Coronary artery (tissue), 2 donors: Measurements from ENCODE around the gene TPGS1.
A peak's percentile ranks its signal among the peaks of the same experiment; 100 is the strongest.

Experiments
- DNase-seq: peaks from one replicate; pipeline ENCODE4 v3.0.0-alpha.2; 2017; ENCODE audit warnings: low spot score
- H3K27ac ChIP-seq, 2 donors: fragments of 200-600 bp; sonication (generic); one replicate each; pipeline ENCODE4 v1.5.1; 2016 to 2019
- H3K4me3 ChIP-seq: fragments of 200-600 bp; sonication (generic); 2 replicates; pipeline ENCODE4 v1.5.1; 2016; ENCODE audit warnings: mild to moderate bottlenecking, moderate library complexity
- CTCF ChIP-seq: fragments of 200-600 bp; sonication (generic); IDR thresholded peaks from one replicate; pipeline ENCODE4 v1.5.1; 2019; ENCODE audit warnings: antibody characterized with exemption

TPGS1 gene

GRCh38 chr19:507286-508203, at the start of gene TPGS1:
TPGS1 (plus strand) TSS chr19:507497; CDS start chr19:507507, 10 bp downstream.
- Histone ChIP-seq H3K27ac (peak within 1 kb of the TSS; percentile 88 to 95), H3K4me3 (peak within 1 kb of the TSS; percentile 95)
- peak; percentile 99 for DNase-seq
- TF ChIP-seq CTCF, result no peak

- no peak overlapping the region for H3K4me3 ChIP-seq
- H3K27ac ChIP-seq, result no peak overlapping the region
- DNase-seq, result no peak
- TF ChIP-seq CTCF, result no peak
Observed at GRCh38 chr19:457636-458035, 49.7 kb upstream of the TPGS1 start.

GRCh38 chr19:458091-459042, 48.9 kb upstream of the TPGS1 start:
- Histone ChIP-seq H3K27ac (no peak overlapping the region), H3K4me3 (no peak overlapping the region)
- TF ChIP-seq CTCF, result no peak
- no peak for DNase-seq

GRCh38 chr19:459724-460511, 47.4 kb upstream of the TPGS1 start:
- DNase-seq, result no peak
- H3K4me3 ChIP-seq, result peak overlapping the region; percentile 81
- peak overlapping the region; percentile 32 to 75 for H3K27ac ChIP-seq
- no peak for TF ChIP-seq CTCF

GRCh38 chr19:460877-461720, 46.2 kb upstream of the TPGS1 start, which contains the start of gene SHC2:
SHC2 (minus strand) TSS chr19:461033; CDS start chr19:460996, 37 bp downstream.
- no peak for DNase-seq
- H3K27ac ChIP-seq, result peak within 1 kb of the TSS; percentile 32 to 75
- TF ChIP-seq CTCF, result no peak

More at GRCh38 chr19:460877-461720, 46.2 kb upstream of the TPGS1 start, which contains the start of gene SHC2:
- peak within 1 kb of the TSS; percentile 81 for H3K4me3 ChIP-seq
